A375 (cell line): Measurements from ENCODE around the gene GNL3. TPM values are rescaled to one million over a fixed set of nuclear protein-coding genes. Genes with fewer than 3 reads are reported as not detected.

Experiments used
- small RNA-seq: library from RNA; depleted of rRNA; stranded (forward); fragments of <200 nt; gene quantifications from one replicate; pipeline ENCODE3, GENCODE V24; 2014
- total RNA-seq: library from RNA; depleted of rRNA; stranded (reverse); fragments of >200 nt; shearing (Covaris generic); gene quantifications from 2 replicates; pipeline ENCODE4 v1.2.3, GENCODE V29; 2014; rRNA removed

GNL3 gene, protein sequence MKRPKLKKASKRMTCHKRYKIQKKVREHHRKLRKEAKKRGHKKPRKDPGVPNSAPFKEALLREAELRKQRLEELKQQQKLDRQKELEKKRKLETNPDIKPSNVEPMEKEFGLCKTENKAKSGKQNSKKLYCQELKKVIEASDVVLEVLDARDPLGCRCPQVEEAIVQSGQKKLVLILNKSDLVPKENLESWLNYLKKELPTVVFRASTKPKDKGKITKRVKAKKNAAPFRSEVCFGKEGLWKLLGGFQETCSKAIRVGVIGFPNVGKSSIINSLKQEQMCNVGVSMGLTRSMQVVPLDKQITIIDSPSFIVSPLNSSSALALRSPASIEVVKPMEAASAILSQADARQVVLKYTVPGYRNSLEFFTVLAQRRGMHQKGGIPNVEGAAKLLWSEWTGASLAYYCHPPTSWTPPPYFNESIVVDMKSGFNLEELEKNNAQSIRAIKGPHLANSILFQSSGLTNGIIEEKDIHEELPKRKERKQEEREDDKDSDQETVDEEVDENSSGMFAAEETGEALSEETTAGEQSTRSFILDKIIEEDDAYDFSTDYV
- total RNA-seq: 286 and 339 TPM in 2 replicates

DNA sequence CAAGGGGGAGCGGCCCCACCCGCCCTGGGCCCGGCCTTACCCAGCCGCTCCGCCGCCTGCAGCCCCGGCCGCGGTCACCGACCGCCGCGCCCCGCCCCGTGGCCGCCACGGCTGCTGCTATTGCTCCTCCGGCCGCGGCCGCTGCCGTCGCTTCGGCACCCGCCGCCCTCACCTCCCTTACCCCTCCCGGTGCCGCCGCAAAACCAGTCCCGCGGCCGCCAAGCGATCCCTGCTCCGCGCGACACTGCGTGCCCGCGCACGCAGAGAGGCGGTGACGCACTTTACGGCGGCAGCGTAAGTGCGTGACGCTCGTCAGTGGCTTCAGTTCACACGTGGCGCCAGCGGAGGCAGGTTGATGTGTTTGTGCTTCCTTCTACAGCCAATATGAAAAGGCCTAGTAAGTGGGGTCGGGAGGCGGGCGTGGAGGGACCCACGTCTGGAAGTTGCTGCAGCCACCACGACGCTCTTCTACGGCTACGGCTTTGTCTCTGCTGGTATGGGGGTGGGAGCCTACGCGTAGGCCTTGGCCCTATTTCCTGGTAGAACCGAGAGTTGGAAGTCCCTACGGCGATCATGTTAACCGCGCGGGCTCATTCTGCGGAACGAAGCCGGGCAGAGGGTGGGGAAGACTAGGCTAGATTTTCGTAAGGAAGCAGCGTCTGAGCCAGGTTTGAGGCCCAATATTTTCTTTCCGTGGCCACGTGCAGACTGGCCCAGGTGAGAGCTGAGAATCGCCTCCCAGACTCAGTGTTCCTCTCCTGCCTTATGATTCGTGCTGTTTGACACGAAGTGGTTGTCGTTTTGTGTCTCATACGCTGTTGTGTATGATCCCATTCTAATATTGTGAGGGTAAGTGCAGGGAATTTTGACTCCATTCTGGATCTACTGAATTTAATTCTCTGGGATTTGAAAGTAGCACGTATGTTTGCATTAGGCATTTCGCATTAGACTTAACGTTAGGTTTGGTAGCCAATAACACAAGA is at the start of gene GNL3, which contains the start of gene PBRM1:
TSS of gene GNL3 (plus strand) at position 324 of the 983 bp plus-strand sequence. CDS start at position 385, 61 bp downstream.
TSS of gene PBRM1 (minus strand) at position 205 of the 983 bp plus-strand sequence.

DNA sequence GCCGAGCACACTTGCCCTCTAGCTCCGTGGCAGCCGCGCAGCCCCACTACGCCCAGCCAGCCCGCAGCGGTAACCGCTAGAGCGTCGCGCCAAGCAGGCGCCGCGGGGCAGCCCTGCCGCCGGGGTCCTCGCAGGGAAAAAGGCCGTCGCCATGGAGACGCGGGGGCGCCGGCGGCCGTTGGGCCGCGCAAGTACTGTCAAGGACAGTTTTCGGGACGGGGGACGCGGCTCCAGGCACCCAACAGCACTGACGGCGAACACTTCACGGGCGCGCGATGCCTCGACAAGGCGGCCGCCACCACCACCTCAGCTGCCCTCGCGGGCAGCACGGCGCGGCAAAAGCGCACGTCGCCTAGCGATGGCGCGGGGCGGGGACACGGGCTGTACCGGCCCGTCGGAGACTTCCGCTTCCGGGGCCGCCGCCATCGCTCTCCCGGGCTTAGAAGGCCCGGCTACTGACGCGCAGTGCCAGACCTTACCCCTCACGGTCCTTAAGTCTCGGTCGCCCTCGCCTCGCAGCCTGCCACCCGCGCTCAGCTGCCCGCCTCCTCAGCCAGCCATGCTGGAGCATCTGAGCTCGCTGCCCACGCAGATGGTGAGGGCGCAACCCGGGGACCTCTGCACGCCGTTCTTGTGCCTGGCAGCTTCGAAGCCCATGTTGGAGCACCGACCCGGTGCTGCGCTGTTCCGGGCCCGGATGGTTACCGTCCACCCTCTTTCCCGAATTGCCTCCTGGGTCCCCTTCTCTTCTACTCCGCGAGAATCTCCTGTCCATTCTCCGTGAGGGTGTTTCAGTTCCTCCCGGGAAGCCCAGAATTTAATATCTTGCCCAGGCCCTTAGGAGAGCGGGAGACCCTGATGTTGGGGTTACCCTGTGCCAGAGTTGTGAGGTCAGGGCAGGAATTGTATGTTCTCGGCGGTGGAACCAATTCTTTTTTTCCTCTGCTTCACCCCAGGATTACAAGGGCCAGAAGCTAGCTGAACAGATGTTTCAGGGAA is 20.2 kb downstream of the GNL3 start, which contains the start of the genes GLT8D1 and SPCS1:
TSS of gene GLT8D1 (minus strand) at position 104 of the 999 bp plus-strand sequence. CDS start 5,331 bp downstream, outside the sequence.
TSS of gene SPCS1 (plus strand) at position 419 of the 999 bp plus-strand sequence. CDS start at position 560, 141 bp downstream.

Small RNAs within 50 kb of the gene (small RNA-seq; reads per million reads assigned to genes)
- not detected for gene AC006254.2
- gene RF00569: 3,712 reads per million, percentile 99 among the genes with 10 or more reads in this experiment
- not detected for gene RF01183
- gene SNORD19: 0.21 reads per million
- not detected for gene SNORD19B
- gene SNORD69: 1,656 reads per million, percentile 99 among the genes with 10 or more reads in this experiment

Other genes starting within 250 kb of the GNL3 start
- gene SEMA3G, start 240.9 kb upstream of the GNL3 start, total RNA-seq: 1.2 and 1.8 TPM in 2 replicates
- gene TNNC1, start 232.0 kb upstream of the GNL3 start, total RNA-seq: 1.1 and 1.5 TPM in 2 replicates
- 36.5 and 41.2 TPM in 2 replicates for gene NISCH, start 230.4 kb upstream of the GNL3 start, total RNA-seq
- 0.15 TPM in 1 of 2 replicates, not detected in the other for gene STAB1, start 190.7 kb upstream of the GNL3 start, total RNA-seq
- gene NT5DC2, start 152.2 kb upstream of the GNL3 start, total RNA-seq: 46.1 and 59.3 TPM in 2 replicates
- gene UQCC5, start 149.4 kb upstream of the GNL3 start, total RNA-seq: 27.8 and 29.5 TPM in 2 replicates
- gene PBRM1, start 119 bp upstream of the GNL3 start, total RNA-seq: 35.8 and 45.3 TPM in 2 replicates
- gene GLT8D1, start 19.8 kb downstream of the GNL3 start, total RNA-seq: 68.8 and 79.7 TPM in 2 replicates
- gene SPCS1, start 20.1 kb downstream of the GNL3 start, total RNA-seq: 121 and 129 TPM in 2 replicates
- 19.0 and 23.7 TPM in 2 replicates for gene NEK4, start 84.9 kb downstream of the GNL3 start, total RNA-seq
- not detected in 2 replicates for gene ITIH1, start 91.6 kb downstream of the GNL3 start, total RNA-seq
- gene ITIH3, start 108.8 kb downstream of the GNL3 start, total RNA-seq: 0.05 TPM in 1 of 2 replicates, not detected in the other
- 2.3 and 2.7 TPM in 2 replicates for gene ITIH4, start 144.6 kb downstream of the GNL3 start, total RNA-seq
- gene MUSTN1, start 149.0 kb downstream of the GNL3 start, total RNA-seq: not detected in 2 replicates
- 12.1 and 19.5 TPM in 2 replicates for gene STIMATE, start 211.5 kb downstream of the GNL3 start, total RNA-seq